WERI-Rb-1 (cell line): ENCODE data around the gene INTS1.

Experiments
- DNase-seq: peaks from one replicate; pipeline ENCODE4 v3.0.0-alpha.2; 2020
- H3K27ac ChIP-seq: fragments of 250-450 bp; sonication (Bioruptor Pico); 2 replicates; pipeline ENCODE4 v1.5.1; 2020; ENCODE audit warnings: mild to moderate bottlenecking, moderate library complexity
- H3K27me3 ChIP-seq: fragments of 250-450 bp; sonication (Bioruptor Pico); 2 replicates; pipeline ENCODE4 v1.5.1; 2021; ENCODE audit warnings: mild to moderate bottlenecking, low read depth, moderate library complexity; ENCODE audit not compliant: insufficient read depth, severe bottlenecking
- H3K36me3 ChIP-seq: fragments of 250-450 bp; sonication (Bioruptor Pico); 2 replicates; pipeline ENCODE4 v1.5.1; 2020; ENCODE audit warnings: mild to moderate bottlenecking, moderate library complexity
- H3K4me3 ChIP-seq: 2 replicates; pipeline ENCODE4 v1.5.1; 2011; ENCODE audit warnings: low read depth, mild to moderate bottlenecking, control low read depth, low read length
- H3K9me3 ChIP-seq: fragments of 250-450 bp; sonication (Bioruptor Pico); 2 replicates; pipeline ENCODE4 v1.5.1; 2021; ENCODE audit warnings: mild to moderate bottlenecking, moderate library complexity; ENCODE audit not compliant: severe bottlenecking
- TF ChIP-seq, protein P1 (sequence below): IDR thresholded peaks from 2 replicates; pipeline ENCODE4 v1.5.1; 2011; ENCODE audit warnings: low read depth, mild to moderate bottlenecking, control low read depth, inconsistent platforms, low read length

Gene INTS1

DNA sequence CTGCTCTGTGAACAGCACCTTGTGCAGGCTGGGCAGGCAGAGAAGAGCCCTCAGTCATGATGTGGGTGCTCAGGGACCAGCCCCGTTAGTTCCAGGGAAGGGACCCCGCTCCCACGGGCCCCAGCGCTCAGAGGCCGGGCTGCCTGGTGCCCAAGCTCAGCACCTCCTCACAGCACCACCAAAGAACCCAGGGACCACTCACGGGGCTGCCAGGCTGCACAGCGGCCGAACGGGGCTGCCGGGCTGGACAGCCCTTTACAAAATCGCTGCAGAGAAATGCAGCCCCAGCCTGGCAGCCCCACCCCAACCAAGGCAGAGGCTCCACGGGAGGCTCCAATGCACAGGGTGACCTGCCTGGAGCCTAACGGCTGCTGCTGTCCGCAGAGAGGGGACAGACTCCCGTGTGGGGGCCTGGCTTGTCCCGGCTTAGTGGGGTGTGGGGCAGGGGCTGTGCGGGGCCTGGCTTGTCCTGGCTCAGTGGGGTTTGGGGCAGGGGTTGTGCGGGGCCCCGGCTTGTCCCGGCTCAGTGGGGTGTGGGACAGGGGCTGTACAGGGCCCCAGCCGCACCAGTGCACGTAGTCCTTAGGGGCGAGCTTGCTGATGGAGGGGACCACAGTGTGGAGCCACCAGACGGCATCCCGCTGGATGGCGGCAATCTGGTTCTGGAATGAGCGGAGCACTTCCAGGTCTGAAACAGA lies 9.2 kb downstream of the INTS1 start:
- TF ChIP-seq, protein P1, sequence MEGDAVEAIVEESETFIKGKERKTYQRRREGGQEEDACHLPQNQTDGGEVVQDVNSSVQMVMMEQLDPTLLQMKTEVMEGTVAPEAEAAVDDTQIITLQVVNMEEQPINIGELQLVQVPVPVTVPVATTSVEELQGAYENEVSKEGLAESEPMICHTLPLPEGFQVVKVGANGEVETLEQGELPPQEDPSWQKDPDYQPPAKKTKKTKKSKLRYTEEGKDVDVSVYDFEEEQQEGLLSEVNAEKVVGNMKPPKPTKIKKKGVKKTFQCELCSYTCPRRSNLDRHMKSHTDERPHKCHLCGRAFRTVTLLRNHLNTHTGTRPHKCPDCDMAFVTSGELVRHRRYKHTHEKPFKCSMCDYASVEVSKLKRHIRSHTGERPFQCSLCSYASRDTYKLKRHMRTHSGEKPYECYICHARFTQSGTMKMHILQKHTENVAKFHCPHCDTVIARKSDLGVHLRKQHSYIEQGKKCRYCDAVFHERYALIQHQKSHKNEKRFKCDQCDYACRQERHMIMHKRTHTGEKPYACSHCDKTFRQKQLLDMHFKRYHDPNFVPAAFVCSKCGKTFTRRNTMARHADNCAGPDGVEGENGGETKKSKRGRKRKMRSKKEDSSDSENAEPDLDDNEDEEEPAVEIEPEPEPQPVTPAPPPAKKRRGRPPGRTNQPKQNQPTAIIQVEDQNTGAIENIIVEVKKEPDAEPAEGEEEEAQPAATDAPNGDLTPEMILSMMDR: no peak
- DNase-seq: no peak
- Histone ChIP-seq H3K27me3 (no peaks in the 10 kb centered on the region), H3K27ac (no peak overlapping the region), H3K9me3 (no peaks in the 10 kb centered on the region), H3K4me3 (no peak overlapping the region), H3K36me3 (peaks cover 66% of the 10 kb centered on the region)

DNA sequence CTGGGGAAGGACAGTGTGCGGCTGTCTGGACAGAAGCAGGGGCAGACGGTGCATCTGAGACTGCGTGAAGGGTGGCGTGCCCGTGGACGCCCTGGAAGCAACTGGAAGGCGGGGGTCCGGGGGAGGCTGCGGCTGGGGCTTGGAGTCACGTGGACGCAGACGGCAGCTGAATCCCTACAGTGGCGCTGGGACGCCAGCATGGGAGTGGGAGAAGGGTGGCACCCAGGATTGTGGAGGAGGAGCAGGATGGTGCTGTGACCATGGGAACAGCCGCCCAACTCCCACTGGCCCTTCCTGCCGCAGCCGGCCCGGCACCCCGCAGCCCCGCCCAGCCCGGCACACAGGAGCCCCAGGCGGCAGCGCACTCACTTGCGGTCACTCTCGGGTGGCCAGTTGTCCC lies 9.7 kb downstream of the INTS1 start:
- peaks cover 66% of the 10 kb centered on the region for H3K36me3 ChIP-seq
- H3K27ac ChIP-seq: no peak overlapping the region
- H3K27me3 ChIP-seq: no peaks in the 10 kb centered on the region
- no peaks in the 10 kb centered on the region for H3K9me3 ChIP-seq
- TF ChIP-seq, protein P1: no peak
- no peak for DNase-seq
- no peak overlapping the region for H3K4me3 ChIP-seq

DNA sequence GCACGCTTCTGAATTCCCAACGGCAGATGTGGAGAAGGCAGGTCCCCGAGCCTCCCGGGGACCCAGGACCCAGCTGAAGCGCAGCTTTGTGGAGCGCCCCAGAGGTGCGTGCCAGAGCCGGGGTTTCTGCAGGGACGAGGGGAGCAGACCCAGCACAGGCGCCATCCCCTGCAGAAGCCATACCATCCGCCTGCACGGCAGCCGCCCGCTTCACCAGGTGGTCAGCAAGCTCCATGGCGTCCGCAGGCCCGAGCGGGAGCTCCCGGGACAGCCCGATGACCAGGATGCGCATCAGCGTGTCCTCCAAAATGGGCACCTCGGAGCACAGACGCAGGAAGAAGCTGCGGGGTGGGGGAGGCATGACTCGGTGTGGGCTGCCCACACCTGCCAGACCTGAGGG lies 10.6 kb downstream of the INTS1 start:
- H3K9me3 ChIP-seq: no peaks in the 10 kb centered on the region
- peaks cover 67% of the 10 kb centered on the region for H3K36me3 ChIP-seq
- no peak overlapping the region for H3K27ac ChIP-seq
- no peaks in the 10 kb centered on the region for H3K27me3 ChIP-seq
- no peak overlapping the region for H3K4me3 ChIP-seq
- no peak for DNase-seq
- TF ChIP-seq, protein P1: no peak

DNA sequence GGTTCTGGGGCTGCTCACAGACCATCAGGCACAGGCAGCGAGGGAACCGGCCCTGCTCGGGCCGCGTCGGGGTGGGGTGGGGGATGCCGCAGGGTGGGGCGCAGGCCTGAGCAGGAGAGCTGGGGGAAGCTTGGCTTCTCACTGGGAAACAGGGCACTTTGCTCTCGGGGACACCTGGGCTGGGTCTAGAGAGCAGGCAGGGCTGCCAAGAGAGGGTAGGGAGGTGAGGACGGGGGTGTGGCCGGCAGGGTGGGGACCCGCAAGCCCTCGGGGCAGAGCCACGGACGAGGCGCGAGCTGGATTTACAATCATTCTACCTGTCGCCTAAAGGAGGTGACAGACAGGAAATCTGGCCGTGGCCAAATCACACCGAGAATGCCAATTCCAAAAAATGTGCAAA lies 11.1 kb downstream of the INTS1 start:
- Histone ChIP-seq H3K4me3 (no peak overlapping the region), H3K27me3 (no peaks in the 10 kb centered on the region), H3K36me3 (peaks cover 65% of the 10 kb centered on the region), H3K9me3 (no peaks in the 10 kb centered on the region), H3K27ac (no peak overlapping the region)
- DNase-seq: no peak
- TF ChIP-seq, protein P1: no peak

DNA sequence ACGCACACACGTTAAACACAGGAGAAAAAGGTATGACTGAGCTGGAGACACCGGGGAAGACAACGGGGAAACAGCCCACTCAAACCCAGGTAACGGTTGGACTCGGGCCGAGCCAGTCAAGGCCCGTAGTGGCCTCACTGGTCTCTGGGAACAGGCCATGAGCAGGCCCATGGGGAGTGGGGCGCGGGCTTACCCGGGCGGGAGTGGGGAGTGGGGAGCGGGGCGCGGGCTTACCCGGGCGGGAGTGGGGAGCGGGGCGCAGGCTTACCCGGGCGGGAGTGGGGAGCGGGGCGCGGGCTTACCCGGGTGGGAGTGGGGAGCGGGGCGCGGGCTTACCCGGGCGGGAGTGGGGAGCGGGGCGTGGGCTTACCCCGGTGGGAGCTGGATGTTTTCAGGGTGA lies 11.5 kb downstream of the INTS1 start:
- H3K27ac ChIP-seq: no peak overlapping the region
- peaks cover 64% of the 10 kb centered on the region for H3K36me3 ChIP-seq
- no peak overlapping the region for H3K4me3 ChIP-seq
- TF ChIP-seq, protein P1: no peak
- no peaks in the 10 kb centered on the region for H3K9me3 ChIP-seq
- no peak for DNase-seq
- no peaks in the 10 kb centered on the region for H3K27me3 ChIP-seq

DNA sequence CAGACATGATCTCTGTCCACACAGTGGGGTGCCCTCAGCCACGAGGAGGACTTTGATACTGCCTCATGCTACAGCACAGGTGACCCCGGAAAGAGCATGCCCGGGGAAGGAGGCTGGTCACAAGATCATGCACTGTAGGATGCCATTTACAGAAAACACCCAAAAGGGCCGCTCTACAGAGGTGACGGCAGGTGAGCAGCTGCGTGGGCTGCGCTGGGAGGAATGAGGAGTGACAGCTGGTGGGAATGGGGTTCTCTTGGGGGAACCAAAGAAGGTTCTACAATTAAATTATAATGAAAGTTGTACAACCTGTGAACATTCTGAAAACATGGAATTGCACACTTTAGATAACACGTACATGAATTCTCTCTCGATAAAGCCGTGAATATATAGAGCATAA lies 12.0 kb downstream of the INTS1 start:
- TF ChIP-seq, protein P1: no peak
- H3K4me3 ChIP-seq: no peak overlapping the region
- DNase-seq: no peak
- no peak overlapping the region for H3K27ac ChIP-seq
- H3K27me3 ChIP-seq: no peaks in the 10 kb centered on the region
- H3K36me3 ChIP-seq: peaks cover 64% of the 10 kb centered on the region
- no peaks in the 10 kb centered on the region for H3K9me3 ChIP-seq
